K562 (cell line): Measurements from ENCODE around the gene NF1. TPM values are rescaled to one million over a fixed set of nuclear protein-coding genes. Genes with fewer than 3 reads are reported as not detected.
A peak's percentile ranks its signal among the peaks of the same experiment; 100 is the strongest.

Experiments
- ARID1B ChIP-seq: fragments of 450-650 bp; IDR thresholded peaks from 2 replicates; pipeline ENCODE4 v1.6.1; 2016; ENCODE audit warnings: antibody characterized with exemption, mild to moderate bottlenecking, inconsistent platforms
- CEBPG ChIP-seq, 3 experiments: fragments of 200-800 bp in 1 of 3; sonication (Bioruptor generic) in 1 of 3; sonication (generic) in 1 of 3; formaldehyde crosslinking in 1 of 3; IDR thresholded peaks in 2 of 3; conservative IDR thresholded peaks in 1 of 3; 2 replicates each; pipeline versions ENCODE4 v1.6.1 to v1.8.0; 2016 to 2022; ENCODE audit warnings: missing compliant biosample characterization in 2 of 3, missing genetic modification characterization in 2 of 3, mild to moderate bottlenecking in 1 of 3, missing genetic modification reagents in 1 of 3
- ESRRA ChIP-seq: fragments of 450-650 bp; IDR thresholded peaks from 2 replicates; pipeline ENCODE4 v1.6.1; 2014; ENCODE audit warnings: low read depth, mild to moderate bottlenecking, moderate library complexity, borderline replicate concordance
- FOXK2 ChIP-seq, 2 experiments: fragments of 450-650 bp; IDR thresholded peaks in 1 of 2; conservative IDR thresholded peaks in 1 of 2; 2 replicates each; pipeline ENCODE4 v1.6.1; 2016; ENCODE audit warnings: low read depth in 2 of 2, mild to moderate bottlenecking in 1 of 2
- HCFC1 ChIP-seq: IDR thresholded peaks from 2 replicates; pipeline ENCODE4 v1.6.1; 2012; ENCODE audit warnings: low read depth, low read length, improper control_type of control experiment
- MCM2 ChIP-seq: fragments of 450-650 bp; IDR thresholded peaks from 2 replicates; pipeline ENCODE4 v1.6.1; 2017; ENCODE audit warnings: low read depth, mild to moderate bottlenecking
- MXI1 ChIP-seq: IDR thresholded peaks from 2 replicates; pipeline ENCODE4 v1.6.1; 2011; ENCODE audit warnings: low read depth, mild to moderate bottlenecking, improper control_type of control experiment, low read length
- RBM14 ChIP-seq: fragments of 200-400 bp; formaldehyde crosslinking; IDR thresholded peaks from 2 replicates; pipeline ENCODE4 v1.6.1; 2018; ENCODE audit warnings: low read depth, mild to moderate bottlenecking, low read length, moderate library complexity, borderline replicate concordance; ENCODE audit not compliant: insufficient read depth
- SMAD4 ChIP-seq: fragments of 250-450 bp; sonication (Bioruptor Pico); conservative IDR thresholded peaks from 2 replicates; pipeline ENCODE4 v1.8.0; 2021; ENCODE audit warnings: inconsistent platforms, mild to moderate bottlenecking, moderate library complexity
- SMARCA4 ChIP-seq: fragments of 450-650 bp; IDR thresholded peaks from 2 replicates; pipeline ENCODE4 v1.6.1; 2016
- U2AF2 ChIP-seq: fragments of 200-400 bp; formaldehyde crosslinking; optimal IDR thresholded peaks from 2 replicates; pipeline ENCODE3; 2017; ENCODE audit warnings: low read depth, mild to moderate bottlenecking, low read length
- ZNF224 ChIP-seq: sonication (generic); formaldehyde crosslinking; IDR thresholded peaks from 2 replicates; pipeline ENCODE4 v1.8.0; 2022; ENCODE audit warnings: mild to moderate bottlenecking, missing genetic modification reagents
- ZNF253 ChIP-seq: fragments of 250-450 bp; sonication (Bioruptor Pico); conservative IDR thresholded peaks from 2 replicates; pipeline ENCODE4 v1.6.1; 2021; ENCODE audit warnings: mild to moderate bottlenecking
- ZNF589 ChIP-seq: fragments of 200-800 bp; sonication (Bioruptor generic); IDR thresholded peaks from 2 replicates; pipeline ENCODE4 v1.6.1; 2016; ENCODE audit warnings: low read depth, missing genetic modification characterization, missing compliant biosample characterization
- polyA plus RNA-seq, 8 experiments: library from polyadenylated mRNA; depleted of rRNA in 4 of 8; stranded (reverse) in 5 of 8; unstranded in 3 of 8; fragments of >200 nt; fragmentation: Nextera tagmentation in 2 of 8; fragmentation: Illumina TruSeq in 1 of 8; extraction: Ambion mirVana in 2 of 8; extraction: Trizol in 1 of 8; gene quantifications; 2 replicates each; pipeline versions ENCODE4 v1.2.1 to v1.2.3, GENCODE V29; 2011 to 2014; ENCODE audit warnings: inconsistent platforms in 1 of 8, missing spikeins in 1 of 8
- total RNA-seq, 7 experiments: library from RNA; depleted of rRNA in 6 of 7; stranded (reverse); fragments of >200 nt in 6 of 7; fragmentation: Illumina TruSeq in 2 of 7; extraction: Trizol in 2 of 7; gene quantifications; 2 replicates each; pipeline versions ENCODE4 v1.2.1 to v1.2.3, GENCODE V29; 2011 to 2021; ENCODE audit warnings: low replicate concordance in 1 of 7
- TF ChIP-seq, protein P1 (sequence below): fragments of 450-650 bp; formaldehyde crosslinking; IDR thresholded peaks from 2 replicates; pipeline ENCODE4 v1.4.0; 2020; ENCODE audit warnings: mild to moderate bottlenecking
- TF ChIP-seq, protein P2 (sequence below): IDR thresholded peaks from 3 replicates; pipeline ENCODE4 v1.6.1; 2011; ENCODE audit warnings: borderline replicate concordance, mild to moderate bottlenecking; ENCODE audit not compliant: insufficient read length, insufficient read depth
- TF ChIP-seq, protein P3 (sequence below), 2 experiments: fragments of 250-450 bp in 1 of 2; fragments of 450-650 bp in 1 of 2; sonication (Bioruptor Pico) in 1 of 2; IDR thresholded peaks; 2 replicates each; pipeline versions ENCODE4 v1.6.1 to v1.8.0; 2016 to 2021; ENCODE audit warnings: mild to moderate bottlenecking in 2 of 2, moderate library complexity in 2 of 2, missing compliant biosample characterization in 1 of 2, missing genetic modification characterization in 1 of 2
- TF ChIP-seq, protein P4 (sequence below): fragments of 450-650 bp; IDR thresholded peaks from 2 replicates; pipeline ENCODE4 v1.6.1; 2018; ENCODE audit not compliant: partially characterized antibody
- TF ChIP-seq, protein P5 (sequence below): conservative IDR thresholded peaks from 2 replicates; pipeline ENCODE4 v1.6.1; 2011; ENCODE audit warnings: low read depth, mild to moderate bottlenecking, low read length; ENCODE audit not compliant: control insufficient read depth

Gene NF1
- total and polyA plus RNA-seq, 9 of the 15 experiments (the other 6 are each of a cell fraction or from before 2014, with no cell fraction given), result 3.4 to 41.9 (median 24.3) TPM

DNA sequence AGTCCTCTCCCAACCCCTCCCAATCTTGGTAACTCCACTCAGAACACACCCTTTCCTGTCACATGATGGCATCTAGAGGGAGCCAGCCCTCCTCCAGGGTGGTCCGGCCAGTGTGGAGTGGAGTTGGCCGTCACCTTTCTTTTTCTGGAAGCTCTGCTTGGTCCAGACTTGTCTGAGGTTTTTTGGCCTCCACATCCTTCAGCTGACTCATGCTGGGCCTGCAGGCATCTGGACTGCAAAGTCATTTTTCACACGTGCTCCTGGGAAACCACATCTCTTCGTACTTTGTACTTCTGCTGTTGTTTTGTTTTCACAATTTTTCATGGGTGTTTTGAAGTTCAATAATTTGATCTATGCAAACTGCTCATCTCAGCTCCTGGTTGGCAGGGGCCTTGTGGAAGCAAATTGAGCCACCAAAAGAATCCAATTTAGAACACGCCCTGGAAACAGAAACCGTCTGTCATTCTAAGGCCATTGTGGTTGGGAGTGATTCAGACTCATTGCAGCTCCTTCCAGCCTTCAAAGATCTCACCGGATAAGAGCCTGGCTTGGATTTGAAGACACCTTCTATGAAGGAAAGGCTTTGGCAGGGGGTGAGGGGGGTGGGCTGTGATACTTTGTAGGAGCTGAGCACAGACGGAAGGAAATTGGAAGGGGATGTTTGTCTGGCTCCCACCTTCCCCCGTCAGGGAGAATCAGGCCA lies 42.4 kb upstream of the NF1 start (continued):
- TF ChIP-seq HCFC1 (no peak), RBM14 (no peak), SMARCA4 (peak; percentile 79), U2AF2 (no peak), ARID1B (peak; percentile 77), SMAD4 (CRISPR knock-in tag) (peak; percentile 85), ZNF224 (CRISPR knock-in tag) (no peak), FOXK2 (conservative IDR thresholded peaks at IDR 0.05 in 1 of 2, IDR thresholded peaks at IDR 0.05 in 1 of 2; ENCODE audit: low read depth in 2 of 2) (no peak), MXI1 (no peak), MCM2 (no peak), ESRRA (no peak), ZNF589 (CRISPR knock-in tag) (no peak), CEBPG (CRISPR knock-in tag; IDR thresholded peaks at IDR 0.05) (no peak), CEBPG (tag; conservative IDR thresholded peaks at IDR 0.05 in 1 of 2, IDR thresholded peaks at IDR 0.05 in 1 of 2) (no peak), ZNF253 (CRISPR knock-in tag) (no peak)
- TF ChIP-seq, protein P1, sequence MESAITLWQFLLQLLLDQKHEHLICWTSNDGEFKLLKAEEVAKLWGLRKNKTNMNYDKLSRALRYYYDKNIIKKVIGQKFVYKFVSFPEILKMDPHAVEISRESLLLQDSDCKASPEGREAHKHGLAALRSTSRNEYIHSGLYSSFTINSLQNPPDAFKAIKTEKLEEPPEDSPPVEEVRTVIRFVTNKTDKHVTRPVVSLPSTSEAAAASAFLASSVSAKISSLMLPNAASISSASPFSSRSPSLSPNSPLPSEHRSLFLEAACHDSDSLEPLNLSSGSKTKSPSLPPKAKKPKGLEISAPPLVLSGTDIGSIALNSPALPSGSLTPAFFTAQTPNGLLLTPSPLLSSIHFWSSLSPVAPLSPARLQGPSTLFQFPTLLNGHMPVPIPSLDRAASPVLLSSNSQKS (CRISPR knock-in tag), result no peak
- TF ChIP-seq, protein P2, sequence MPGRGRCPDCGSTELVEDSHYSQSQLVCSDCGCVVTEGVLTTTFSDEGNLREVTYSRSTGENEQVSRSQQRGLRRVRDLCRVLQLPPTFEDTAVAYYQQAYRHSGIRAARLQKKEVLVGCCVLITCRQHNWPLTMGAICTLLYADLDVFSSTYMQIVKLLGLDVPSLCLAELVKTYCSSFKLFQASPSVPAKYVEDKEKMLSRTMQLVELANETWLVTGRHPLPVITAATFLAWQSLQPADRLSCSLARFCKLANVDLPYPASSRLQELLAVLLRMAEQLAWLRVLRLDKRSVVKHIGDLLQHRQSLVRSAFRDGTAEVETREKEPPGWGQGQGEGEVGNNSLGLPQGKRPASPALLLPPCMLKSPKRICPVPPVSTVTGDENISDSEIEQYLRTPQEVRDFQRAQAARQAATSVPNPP, result no peak
- TF ChIP-seq, protein P3, sequence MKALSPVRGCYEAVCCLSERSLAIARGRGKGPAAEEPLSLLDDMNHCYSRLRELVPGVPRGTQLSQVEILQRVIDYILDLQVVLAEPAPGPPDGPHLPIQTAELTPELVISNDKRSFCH (CRISPR knock-in tag; IDR thresholded peaks at IDR 0.05), result no peak
- TF ChIP-seq, protein P3 (tag; IDR thresholded peaks at IDR 0.05), result no peak
- TF ChIP-seq, protein P4, sequence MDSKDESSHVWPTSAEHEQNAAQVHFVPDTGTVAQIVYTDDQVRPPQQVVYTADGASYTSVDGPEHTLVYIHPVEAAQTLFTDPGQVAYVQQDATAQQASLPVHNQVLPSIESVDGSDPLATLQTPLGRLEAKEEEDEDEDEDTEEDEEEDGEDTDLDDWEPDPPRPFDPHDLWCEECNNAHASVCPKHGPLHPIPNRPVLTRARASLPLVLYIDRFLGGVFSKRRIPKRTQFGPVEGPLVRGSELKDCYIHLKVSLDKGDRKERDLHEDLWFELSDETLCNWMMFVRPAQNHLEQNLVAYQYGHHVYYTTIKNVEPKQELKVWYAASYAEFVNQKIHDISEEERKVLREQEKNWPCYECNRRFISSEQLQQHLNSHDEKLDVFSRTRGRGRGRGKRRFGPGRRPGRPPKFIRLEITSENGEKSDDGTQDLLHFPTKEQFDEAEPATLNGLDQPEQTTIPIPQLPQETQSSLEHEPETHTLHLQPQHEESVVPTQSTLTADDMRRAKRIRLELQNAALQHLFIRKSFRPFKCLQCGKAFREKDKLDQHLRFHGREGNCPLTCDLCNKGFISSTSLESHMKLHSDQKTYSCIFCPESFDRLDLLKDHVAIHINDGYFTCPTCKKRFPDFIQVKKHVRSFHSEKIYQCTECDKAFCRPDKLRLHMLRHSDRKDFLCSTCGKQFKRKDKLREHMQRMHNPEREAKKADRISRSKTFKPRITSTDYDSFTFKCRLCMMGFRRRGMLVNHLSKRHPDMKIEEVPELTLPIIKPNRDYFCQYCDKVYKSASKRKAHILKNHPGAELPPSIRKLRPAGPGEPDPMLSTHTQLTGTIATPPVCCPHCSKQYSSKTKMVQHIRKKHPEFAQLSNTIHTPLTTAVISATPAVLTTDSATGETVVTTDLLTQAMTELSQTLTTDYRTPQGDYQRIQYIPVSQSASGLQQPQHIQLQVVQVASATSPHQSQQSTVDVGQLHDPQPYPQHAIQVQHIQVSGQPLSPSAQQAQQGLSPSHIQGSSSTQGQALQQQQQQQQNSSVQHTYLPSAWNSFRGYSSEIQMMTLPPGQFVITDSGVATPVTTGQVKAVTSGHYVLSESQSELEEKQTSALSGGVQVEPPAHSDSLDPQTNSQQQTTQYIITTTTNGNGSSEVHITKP, result no peak
- TF ChIP-seq, protein P5, sequence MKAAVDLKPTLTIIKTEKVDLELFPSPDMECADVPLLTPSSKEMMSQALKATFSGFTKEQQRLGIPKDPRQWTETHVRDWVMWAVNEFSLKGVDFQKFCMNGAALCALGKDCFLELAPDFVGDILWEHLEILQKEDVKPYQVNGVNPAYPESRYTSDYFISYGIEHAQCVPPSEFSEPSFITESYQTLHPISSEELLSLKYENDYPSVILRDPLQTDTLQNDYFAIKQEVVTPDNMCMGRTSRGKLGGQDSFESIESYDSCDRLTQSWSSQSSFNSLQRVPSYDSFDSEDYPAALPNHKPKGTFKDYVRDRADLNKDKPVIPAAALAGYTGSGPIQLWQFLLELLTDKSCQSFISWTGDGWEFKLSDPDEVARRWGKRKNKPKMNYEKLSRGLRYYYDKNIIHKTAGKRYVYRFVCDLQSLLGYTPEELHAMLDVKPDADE, result no peak
